ENCODE data around the gene FETUB.

The FETUB gene

GRCh38 chr3:186620213-186621092 is 19.7 kb upstream of the FETUB start:
- TF ChIP-seq CTCF (IDR thresholded peaks at IDR 0.05; ENCODE audit: low read depth, low read length) = no peak
- no peak for DNase-seq (ENCODE audit: extremely low read depth, low read depth)

- no peak for TF ChIP-seq CTCF (IDR thresholded peaks at IDR 0.05; ENCODE audit: low read depth, low read length)
- DNase-seq (ENCODE audit: extremely low read depth, low read depth) = no peak
These were observed 18.1 kb upstream of the FETUB start for GRCh38 chr3:186621894-186622650.

GRCh38 chr3:186622651-186623310 is 17.4 kb upstream of the FETUB start:
- no peak for TF ChIP-seq CTCF (IDR thresholded peaks at IDR 0.05; ENCODE audit: low read depth, low read length)
- DNase-seq (ENCODE audit: extremely low read depth, low read depth) = no peak

- TF ChIP-seq CTCF (IDR thresholded peaks at IDR 0.05; ENCODE audit: low read depth, low read length) = no peak
- DNase-seq (ENCODE audit: extremely low read depth, low read depth) = no peak
These were observed 15.6 kb upstream of the FETUB start for GRCh38 chr3:186624598-186624997.

- DNase-seq (ENCODE audit: extremely low read depth, low read depth) = no peak
- TF ChIP-seq CTCF (IDR thresholded peaks at IDR 0.05; ENCODE audit: low read depth, low read length) = no peak
These were observed 14.6 kb upstream of the FETUB start for GRCh38 chr3:186625600-186626042.

- TF ChIP-seq CTCF (IDR thresholded peaks at IDR 0.05; ENCODE audit: low read depth, low read length) = no peak
- no peak for DNase-seq (ENCODE audit: extremely low read depth, low read depth)
These were observed 13.8 kb upstream of the FETUB start for GRCh38 chr3:186626254-186626847.
